Ishikawa (cell line): ENCODE measurements around the gene NOSTRIN.

Experiments
- CEBPB ChIP-seq: IDR thresholded peaks from 2 replicates; pipeline ENCODE4 v1.6.1; 2012
- CREB1 ChIP-seq: IDR thresholded peaks from 2 replicates; pipeline ENCODE4 v1.6.1; 2012; ENCODE audit warnings: low read depth
- EGR1 ChIP-seq: IDR thresholded peaks from 2 replicates; pipeline ENCODE4 v1.6.1; 2012
- EP300 ChIP-seq: IDR thresholded peaks from 2 replicates; pipeline ENCODE4 v1.6.1; 2012; ENCODE audit warnings: borderline replicate concordance
- FOXM1 ChIP-seq: IDR thresholded peaks from 2 replicates; pipeline ENCODE4 v1.6.1; 2012; ENCODE audit warnings: low read depth, borderline replicate concordance
- NFIC ChIP-seq: IDR thresholded peaks from 2 replicates; pipeline ENCODE4 v1.6.1; 2012
- RAD21 ChIP-seq: IDR thresholded peaks from 2 replicates; pipeline ENCODE4 v1.6.1; 2012; ENCODE audit warnings: low read depth
- TAF1 ChIP-seq: IDR thresholded peaks from 2 replicates; pipeline ENCODE4 v1.6.1; 2012; ENCODE audit warnings: low read depth, mild to moderate bottlenecking
- TCF12 ChIP-seq: IDR thresholded peaks from 2 replicates; pipeline ENCODE4 v1.6.1; 2012; ENCODE audit warnings: low read depth
- TEAD4 ChIP-seq: IDR thresholded peaks from 2 replicates; pipeline ENCODE4 v1.6.1; 2012
- YY1 ChIP-seq: IDR thresholded peaks from 2 replicates; pipeline ENCODE4 v1.6.1; 2012; ENCODE audit warnings: low read depth
- ZBTB7A ChIP-seq: IDR thresholded peaks from 2 replicates; pipeline ENCODE4 v1.6.1; 2012; ENCODE audit warnings: low read depth
- TF ChIP-seq, protein P1 (sequence below): IDR thresholded peaks from 2 replicates; pipeline ENCODE4 v1.6.1; 2012
- TF ChIP-seq, protein P2 (sequence below): IDR thresholded peaks from 2 replicates; pipeline ENCODE4 v1.6.1; 2012
- TF ChIP-seq, protein P3 (sequence below): IDR thresholded peaks from 2 replicates; pipeline ENCODE4 v1.6.1; 2012; ENCODE audit warnings: low read depth, mild to moderate bottlenecking

The NOSTRIN gene

DNA sequence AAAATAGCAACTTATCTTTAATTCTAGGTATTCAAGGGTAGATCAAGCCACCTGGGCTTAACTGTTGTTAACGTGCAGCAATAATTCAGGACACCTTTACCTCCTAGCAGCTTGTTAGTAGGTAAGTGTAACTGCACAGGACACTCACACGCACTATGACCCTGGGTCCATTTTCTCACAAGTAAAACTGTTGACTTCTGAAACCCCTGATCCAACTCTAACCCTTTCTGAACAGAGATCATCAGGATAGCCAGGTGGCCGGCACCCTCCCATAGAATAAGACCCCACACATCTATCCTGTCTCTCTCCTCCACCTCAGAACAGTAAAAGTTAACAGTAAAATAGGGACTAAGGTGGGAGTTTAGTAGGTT lies 87.2 kb downstream of the NOSTRIN start:
- TF ChIP-seq, protein P1, sequence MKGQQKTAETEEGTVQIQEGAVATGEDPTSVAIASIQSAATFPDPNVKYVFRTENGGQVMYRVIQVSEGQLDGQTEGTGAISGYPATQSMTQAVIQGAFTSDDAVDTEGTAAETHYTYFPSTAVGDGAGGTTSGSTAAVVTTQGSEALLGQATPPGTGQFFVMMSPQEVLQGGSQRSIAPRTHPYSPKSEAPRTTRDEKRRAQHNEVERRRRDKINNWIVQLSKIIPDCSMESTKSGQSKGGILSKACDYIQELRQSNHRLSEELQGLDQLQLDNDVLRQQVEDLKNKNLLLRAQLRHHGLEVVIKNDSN: no peak
- no peak for TF ChIP-seq YY1
- no peak for TF ChIP-seq RAD21
- TF ChIP-seq FOXM1: no peak
- TF ChIP-seq CREB1: no peak
- TF ChIP-seq TCF12: no peak
- no peak for TF ChIP-seq EGR1
- no peak for TF ChIP-seq ZBTB7A
- TF ChIP-seq, protein P2, sequence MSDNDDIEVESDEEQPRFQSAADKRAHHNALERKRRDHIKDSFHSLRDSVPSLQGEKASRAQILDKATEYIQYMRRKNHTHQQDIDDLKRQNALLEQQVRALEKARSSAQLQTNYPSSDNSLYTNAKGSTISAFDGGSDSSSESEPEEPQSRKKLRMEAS: no peak
- TF ChIP-seq EP300: no peak
- no peak for TF ChIP-seq CEBPB

DNA sequence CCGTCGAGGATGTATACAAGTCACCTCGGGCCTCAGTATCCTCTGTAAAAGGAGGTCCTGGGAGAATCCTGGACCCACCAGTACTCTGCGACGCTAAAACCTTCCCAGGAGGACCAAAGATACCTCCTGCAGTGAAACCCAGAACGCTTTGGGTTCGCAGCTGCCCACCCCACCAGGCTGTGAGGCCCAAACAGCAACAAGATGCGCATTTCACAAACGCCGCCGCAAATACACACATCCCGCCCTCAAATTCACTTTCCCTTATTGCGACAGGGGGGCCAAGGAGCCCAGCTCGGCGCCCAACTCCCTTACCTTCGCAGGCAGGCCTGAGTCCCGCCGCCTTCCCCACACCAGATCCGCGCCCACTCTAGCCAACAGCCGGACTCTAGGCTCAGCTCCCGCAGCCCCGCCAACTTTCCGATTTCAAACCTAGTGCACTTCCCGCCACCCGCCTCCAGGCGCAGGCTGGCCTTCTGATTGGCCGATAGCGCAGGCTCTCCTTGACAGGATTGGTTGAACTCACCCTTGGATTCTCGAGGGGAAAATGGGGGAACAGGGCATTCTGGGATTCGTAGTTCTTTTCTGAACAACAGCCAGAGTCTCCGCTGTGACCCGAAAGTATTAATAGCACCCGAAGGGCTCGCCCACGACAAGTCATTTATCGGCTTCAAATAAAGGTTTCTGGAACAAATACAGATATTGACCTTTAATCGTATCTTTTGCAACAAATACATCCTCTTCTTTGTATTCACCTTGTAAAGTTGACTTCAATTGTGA lies 87.8 kb downstream of the NOSTRIN start, which contains the start of gene SPC25:
TSS of gene SPC25 (minus strand) at position 425 of the 777 bp plus-strand sequence. CDS start 911 bp downstream, outside the sequence.
- peak; percentile 24; the same call in 1 of the 2 replicates for TF ChIP-seq EGR1
- TF ChIP-seq TAF1: peak; percentile 67
- TF ChIP-seq TCF12: peak; percentile 51
- no peak for TF ChIP-seq ZBTB7A
- TF ChIP-seq TEAD4: peak; percentile 32
- TF ChIP-seq, protein P2: peak; percentile 72
- TF ChIP-seq CREB1: peak; percentile 13; the same call in 1 of the 2 replicates
- TF ChIP-seq YY1: peak; percentile 87
- TF ChIP-seq EP300: no peak
- peak; percentile 87 for TF ChIP-seq FOXM1
- TF ChIP-seq, protein P1: no peak

DNA sequence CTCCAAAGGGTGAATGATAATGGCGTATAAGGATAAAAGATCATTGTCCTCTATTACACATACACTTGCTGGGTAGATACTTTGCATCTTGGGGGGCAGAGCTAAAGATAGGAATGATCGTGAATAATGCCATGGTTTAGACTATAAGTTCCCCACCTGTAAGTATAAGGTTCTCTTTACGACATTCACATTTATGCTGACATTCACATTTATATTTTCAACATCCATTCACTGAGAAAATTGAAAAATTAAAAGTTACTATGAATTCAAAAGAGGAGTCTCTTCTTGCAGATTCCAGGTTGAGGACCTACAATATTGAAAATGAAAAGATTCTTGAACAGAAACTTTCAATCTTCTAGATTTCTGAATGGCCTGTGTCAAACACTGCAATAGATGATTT lies 89.9 kb downstream of the NOSTRIN start:
- TF ChIP-seq TAF1 (no peak), YY1 (no peak), TEAD4 (no peak), RAD21 (no peak), NFIC (no peak), ZBTB7A (no peak)
- TF ChIP-seq, protein P1: no peak
- TF ChIP-seq, protein P2: no peak

DNA sequence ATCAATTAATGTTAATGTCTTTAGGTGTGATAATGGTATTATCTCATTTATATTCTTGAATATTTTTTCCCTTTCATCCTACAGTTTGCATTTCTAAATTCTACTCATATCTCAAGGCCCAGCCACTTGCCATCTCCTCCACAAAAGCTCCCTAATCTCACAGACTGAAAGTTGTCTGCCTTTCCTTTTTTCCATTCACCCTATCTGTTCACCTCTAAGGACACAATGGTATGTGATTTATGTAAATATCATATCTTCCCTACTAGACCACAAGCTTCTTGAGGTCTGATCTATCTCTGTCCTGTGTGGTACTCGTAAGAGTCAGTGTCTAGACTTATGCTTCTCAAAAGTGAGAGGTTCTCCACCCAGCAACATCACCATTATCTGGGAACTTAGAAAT lies 91.7 kb downstream of the NOSTRIN start:
- TF ChIP-seq TAF1: no peak
- TF ChIP-seq, protein P2: no peak
- no peak for TF ChIP-seq NFIC
- no peak for TF ChIP-seq CEBPB
- TF ChIP-seq, protein P3, sequence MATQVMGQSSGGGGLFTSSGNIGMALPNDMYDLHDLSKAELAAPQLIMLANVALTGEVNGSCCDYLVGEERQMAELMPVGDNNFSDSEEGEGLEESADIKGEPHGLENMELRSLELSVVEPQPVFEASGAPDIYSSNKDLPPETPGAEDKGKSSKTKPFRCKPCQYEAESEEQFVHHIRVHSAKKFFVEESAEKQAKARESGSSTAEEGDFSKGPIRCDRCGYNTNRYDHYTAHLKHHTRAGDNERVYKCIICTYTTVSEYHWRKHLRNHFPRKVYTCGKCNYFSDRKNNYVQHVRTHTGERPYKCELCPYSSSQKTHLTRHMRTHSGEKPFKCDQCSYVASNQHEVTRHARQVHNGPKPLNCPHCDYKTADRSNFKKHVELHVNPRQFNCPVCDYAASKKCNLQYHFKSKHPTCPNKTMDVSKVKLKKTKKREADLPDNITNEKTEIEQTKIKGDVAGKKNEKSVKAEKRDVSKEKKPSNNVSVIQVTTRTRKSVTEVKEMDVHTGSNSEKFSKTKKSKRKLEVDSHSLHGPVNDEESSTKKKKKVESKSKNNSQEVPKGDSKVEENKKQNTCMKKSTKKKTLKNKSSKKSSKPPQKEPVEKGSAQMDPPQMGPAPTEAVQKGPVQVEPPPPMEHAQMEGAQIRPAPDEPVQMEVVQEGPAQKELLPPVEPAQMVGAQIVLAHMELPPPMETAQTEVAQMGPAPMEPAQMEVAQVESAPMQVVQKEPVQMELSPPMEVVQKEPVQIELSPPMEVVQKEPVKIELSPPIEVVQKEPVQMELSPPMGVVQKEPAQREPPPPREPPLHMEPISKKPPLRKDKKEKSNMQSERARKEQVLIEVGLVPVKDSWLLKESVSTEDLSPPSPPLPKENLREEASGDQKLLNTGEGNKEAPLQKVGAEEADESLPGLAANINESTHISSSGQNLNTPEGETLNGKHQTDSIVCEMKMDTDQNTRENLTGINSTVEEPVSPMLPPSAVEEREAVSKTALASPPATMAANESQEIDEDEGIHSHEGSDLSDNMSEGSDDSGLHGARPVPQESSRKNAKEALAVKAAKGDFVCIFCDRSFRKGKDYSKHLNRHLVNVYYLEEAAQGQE: no peak
- TF ChIP-seq, protein P1: no peak
- no peak for TF ChIP-seq ZBTB7A
- TF ChIP-seq YY1: no peak
- no peak for TF ChIP-seq RAD21
- TF ChIP-seq TEAD4: no peak
- no peak for TF ChIP-seq EP300
- TF ChIP-seq EGR1: no peak
- no peak for TF ChIP-seq FOXM1
- no peak for TF ChIP-seq CREB1
- TF ChIP-seq TCF12: no peak

DNA sequence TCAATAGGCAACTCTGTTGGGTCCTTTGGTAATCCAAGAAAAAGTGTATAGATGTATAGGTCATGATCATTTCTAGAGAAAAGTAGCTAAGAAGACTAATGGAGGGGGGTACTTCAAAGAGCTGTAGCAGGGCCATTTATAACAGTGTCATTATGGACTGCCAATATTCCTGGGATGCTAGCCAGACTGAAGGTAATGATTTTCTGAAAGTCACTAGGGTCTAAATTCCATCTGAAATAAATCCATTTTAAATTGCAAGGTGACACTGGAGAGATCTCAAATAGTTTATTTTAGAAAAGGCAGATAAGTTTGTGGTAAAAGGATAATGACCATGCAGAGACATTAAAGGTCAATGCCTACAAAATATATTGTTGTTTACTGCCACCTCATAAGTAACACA lies 92.3 kb downstream of the NOSTRIN start:
- no peak for TF ChIP-seq NFIC
- TF ChIP-seq, protein P2: no peak
- TF ChIP-seq CREB1: no peak
- no peak for TF ChIP-seq RAD21
- TF ChIP-seq TAF1: no peak
- TF ChIP-seq TCF12: no peak
- no peak for TF ChIP-seq ZBTB7A
- TF ChIP-seq FOXM1: no peak
- TF ChIP-seq, protein P1: no peak
- TF ChIP-seq, protein P3: no peak
- no peak for TF ChIP-seq EGR1
- TF ChIP-seq TEAD4: no peak
- TF ChIP-seq YY1: no peak
- no peak for TF ChIP-seq EP300
- TF ChIP-seq CEBPB: no peak
